Measurements from ENCODE around the gene TAF6.

TAF6 gene

GRCh38 chr7:100115026-100115425, 4.1 kb downstream of the TAF6 start:
- H3K9ac ChIP-seq (ENCODE audit: low read depth, low read length) = no peak overlapping the region
- no peak overlapping the region for H3K4me3 ChIP-seq (ENCODE audit: low read length)
- H3K36me3 ChIP-seq (ENCODE audit: insufficient read depth, low read length) = peaks cover 42% of the 10 kb centered on the region
- no peak overlapping the region for H3K27ac ChIP-seq (ENCODE audit: low read depth, low read length)
- 98% methylated on average over 7 of the region's 7 CpGs for WGBS
- no peaks in the 10 kb centered on the region for H3K4me1 ChIP-seq (ENCODE audit: insufficient read depth, low read length)
- no peaks in the 10 kb centered on the region for H3K9me3 ChIP-seq (ENCODE audit: insufficient read depth, low read depth, low read length)
- no peaks in the 10 kb centered on the region for H3K27me3 ChIP-seq (ENCODE audit: insufficient read depth, low read length)

GRCh38 chr7:100111914-100112313, 7.2 kb downstream of the TAF6 start:
- Histone ChIP-seq H3K27ac (ENCODE audit: low read depth, low read length) (no peak overlapping the region), H3K27me3 (ENCODE audit: insufficient read depth, low read length) (no peaks in the 10 kb centered on the region), H3K4me3 (ENCODE audit: low read length) (no peak overlapping the region), H3K9me3 (ENCODE audit: insufficient read depth, low read depth, low read length) (no peaks in the 10 kb centered on the region), H3K9ac (ENCODE audit: low read depth, low read length) (no peak overlapping the region), H3K4me1 (ENCODE audit: insufficient read depth, low read length) (no peaks in the 10 kb centered on the region), H3K36me3 (ENCODE audit: insufficient read depth, low read length) (peaks cover 70% of the 10 kb centered on the region)
- 95% methylated on average over 13 of the region's 13 CpGs for WGBS

GRCh38 chr7:100111156-100111555, 8.0 kb downstream of the TAF6 start:
- Histone ChIP-seq H3K9me3 (ENCODE audit: insufficient read depth, low read depth, low read length) (no peaks in the 10 kb centered on the region), H3K4me1 (ENCODE audit: insufficient read depth, low read length) (no peaks in the 10 kb centered on the region), H3K36me3 (ENCODE audit: insufficient read depth, low read length) (peaks cover 72% of the 10 kb centered on the region), H3K9ac (ENCODE audit: low read depth, low read length) (no peak overlapping the region), H3K27me3 (ENCODE audit: insufficient read depth, low read length) (no peaks in the 10 kb centered on the region), H3K27ac (ENCODE audit: low read depth, low read length) (no peak overlapping the region), H3K4me3 (ENCODE audit: low read length) (no peak overlapping the region)
- WGBS = 95% methylated on average over 7 of the region's 7 CpGs

GRCh38 chr7:100109521-100110163, 9.5 kb downstream of the TAF6 start:
- Histone ChIP-seq H3K27me3 (ENCODE audit: insufficient read depth, low read length) (no peaks in the 10 kb centered on the region), H3K9ac (ENCODE audit: low read depth, low read length) (no peak overlapping the region), H3K36me3 (ENCODE audit: insufficient read depth, low read length) (peaks cover 82% of the 10 kb centered on the region), H3K27ac (ENCODE audit: low read depth, low read length) (no peak overlapping the region), H3K9me3 (ENCODE audit: insufficient read depth, low read depth, low read length) (no peaks in the 10 kb centered on the region), H3K4me3 (ENCODE audit: low read length) (no peak overlapping the region), H3K4me1 (ENCODE audit: insufficient read depth, low read length) (no peaks in the 10 kb centered on the region)
- WGBS = 88% methylated on average over 12 of the region's 12 CpGs

GRCh38 chr7:100107890-100108289, 11.3 kb downstream of the TAF6 start:
- Histone ChIP-seq H3K27me3 (ENCODE audit: insufficient read depth, low read length) (no peaks in the 10 kb centered on the region), H3K9ac (ENCODE audit: low read depth, low read length) (no peak overlapping the region), H3K27ac (ENCODE audit: low read depth, low read length) (no peak overlapping the region), H3K36me3 (ENCODE audit: insufficient read depth, low read length) (peaks cover 76% of the 10 kb centered on the region), H3K9me3 (ENCODE audit: insufficient read depth, low read depth, low read length) (no peaks in the 10 kb centered on the region), H3K4me1 (ENCODE audit: insufficient read depth, low read length) (no peaks in the 10 kb centered on the region), H3K4me3 (ENCODE audit: low read length) (no peak overlapping the region)
- 94% methylated on average over 11 of the region's 11 CpGs for WGBS

GRCh38 chr7:100107125-100107737, 11.9 kb downstream of the TAF6 start:
- H3K4me1 ChIP-seq (ENCODE audit: insufficient read depth, low read length) = peaks cover 5% of the 10 kb centered on the region
- no peaks in the 10 kb centered on the region for H3K9me3 ChIP-seq (ENCODE audit: insufficient read depth, low read depth, low read length)
- WGBS = 95% methylated on average over 25 of the region's 25 CpGs
- no peak overlapping the region for H3K4me3 ChIP-seq (ENCODE audit: low read length)
- H3K27ac ChIP-seq (ENCODE audit: low read depth, low read length) = no peak overlapping the region
- peaks cover 71% of the 10 kb centered on the region for H3K36me3 ChIP-seq (ENCODE audit: insufficient read depth, low read length)
- H3K27me3 ChIP-seq (ENCODE audit: insufficient read depth, low read length) = no peaks in the 10 kb centered on the region
- H3K9ac ChIP-seq (ENCODE audit: low read depth, low read length) = no peak overlapping the region

- no peak overlapping the region for H3K4me3 ChIP-seq (ENCODE audit: low read length)
- peaks cover 5% of the 10 kb centered on the region for H3K4me1 ChIP-seq (ENCODE audit: insufficient read depth, low read length)
- H3K27me3 ChIP-seq (ENCODE audit: insufficient read depth, low read length) = no peaks in the 10 kb centered on the region
- no peak overlapping the region for H3K9ac ChIP-seq (ENCODE audit: low read depth, low read length)
- 92% methylated on average over 17 of the region's 17 CpGs for WGBS
- H3K27ac ChIP-seq (ENCODE audit: low read depth, low read length) = no peak overlapping the region
- H3K9me3 ChIP-seq (ENCODE audit: insufficient read depth, low read depth, low read length) = no peaks in the 10 kb centered on the region
- H3K36me3 ChIP-seq (ENCODE audit: insufficient read depth, low read length) = peaks cover 66% of the 10 kb centered on the region
Measured at GRCh38 chr7:100106633-100107032, 12.5 kb downstream of the TAF6 start.

GRCh38 chr7:100105534-100105933, 13.6 kb downstream of the TAF6 start:
- Histone ChIP-seq H3K36me3 (ENCODE audit: insufficient read depth, low read length) (peaks cover 55% of the 10 kb centered on the region), H3K9ac (ENCODE audit: low read depth, low read length) (no peak overlapping the region), H3K9me3 (ENCODE audit: insufficient read depth, low read depth, low read length) (no peaks in the 10 kb centered on the region), H3K27ac (ENCODE audit: low read depth, low read length) (no peak overlapping the region), H3K27me3 (ENCODE audit: insufficient read depth, low read length) (no peaks in the 10 kb centered on the region), H3K4me1 (ENCODE audit: insufficient read depth, low read length) (peaks cover 5% of the 10 kb centered on the region), H3K4me3 (ENCODE audit: low read length) (no peak overlapping the region)
- WGBS = 97% methylated on average over 4 of the region's 4 CpGs

GRCh38 chr7:100102950-100103840, 16.0 kb downstream of the TAF6 start:
- WGBS = 92% methylated on average over 17 of the region's 17 CpGs
- Histone ChIP-seq H3K36me3 (ENCODE audit: insufficient read depth, low read length) (peaks cover 56% of the 10 kb centered on the region), H3K4me3 (ENCODE audit: low read length) (peak overlapping the region; percentile 96), H3K27me3 (ENCODE audit: insufficient read depth, low read length) (no peaks in the 10 kb centered on the region), H3K4me1 (ENCODE audit: insufficient read depth, low read length) (peaks cover 11% of the 10 kb centered on the region), H3K27ac (ENCODE audit: low read depth, low read length) (no peak overlapping the region), H3K9ac (ENCODE audit: low read depth, low read length) (no peak overlapping the region), H3K9me3 (ENCODE audit: insufficient read depth, low read depth, low read length) (no peaks in the 10 kb centered on the region)

GRCh38 chr7:100101016-100101862, 17.9 kb downstream of the TAF6 start, which contains the start of the genes AP4M1 and MCM7:
AP4M1 (plus strand) TSS chr7:100101643; CDS start chr7:100101715, 72 bp downstream.
MCM7 (minus strand) TSS chr7:100101397; CDS start chr7:100101294, 103 bp downstream.
- Histone ChIP-seq H3K4me3 (ENCODE audit: low read length) (peak within 1 kb of the TSS; percentile 96), H3K36me3 (ENCODE audit: insufficient read depth, low read length) (peaks cover 58% of the 10 kb centered on the region), H3K9ac (ENCODE audit: low read depth, low read length) (peak within 1 kb of the TSS; percentile 100), H3K9me3 (ENCODE audit: insufficient read depth, low read depth, low read length) (no peaks in the 10 kb centered on the region), H3K27ac (ENCODE audit: low read depth, low read length) (peak within 1 kb of the TSS; percentile 100), H3K27me3 (ENCODE audit: insufficient read depth, low read length) (no peaks in the 10 kb centered on the region), H3K4me1 (ENCODE audit: insufficient read depth, low read length) (peaks cover 11% of the 10 kb centered on the region)
- WGBS = under 1% methylated on average over 80 of the region's 80 CpGs
